Spleen (tissue), 11 donors: ENCODE data around the gene PARD6A. TPM values are rescaled to one million over a fixed set of nuclear protein-coding genes. Genes with fewer than 3 reads are reported as not detected.
"Not testable (repeated sequence)": the region's sequence is repeated elsewhere in the genome, so short reads cannot be mapped to it uniquely, and the experiment has no call there.

Experiments used
- DNase-seq: peaks from one replicate; pipeline ENCODE4 v3.0.0-alpha.2; 2020
- H3K27ac ChIP-seq, 8 donors: fragments of 200-600 bp; sonication (generic) in 7 of 8; 1 replicate in 4 of 8; 2 replicates in 4 of 8; pipeline versions ENCODE4 v1.5.0 to v1.8.0; 2016 to 2021; ENCODE audit warnings: inconsistent platforms in 4 of 8, mild to moderate bottlenecking in 4 of 8, moderate library complexity in 1 of 8
- H3K27me3 ChIP-seq, 7 donors: fragments of 200-600 bp; sonication (generic) in 6 of 7; replicated peaks in 1 of 7; 1 replicate in 4 of 7; 2 replicates in 3 of 7; pipeline versions ENCODE4 v1.5.0 to v1.8.0; 2016 to 2021; ENCODE audit warnings: inconsistent platforms in 3 of 7, mild to moderate bottlenecking in 1 of 7
- H3K36me3 ChIP-seq, 6 donors: fragments of 200-600 bp; sonication (generic) in 5 of 6; 1 replicate in 4 of 6; 2 replicates in 2 of 6; pipeline versions ENCODE4 v1.5.0 to v1.8.0; 2016 to 2021; ENCODE audit warnings: inconsistent platforms in 2 of 6
- H3K4me1 ChIP-seq, 6 donors: fragments of 200-600 bp; sonication (generic) in 5 of 6; 1 replicate in 3 of 6; 2 replicates in 3 of 6; pipeline versions ENCODE4 v1.5.0 to v1.8.0; 2016 to 2021; ENCODE audit warnings: inconsistent platforms in 3 of 6
- H3K4me3 ChIP-seq, 8 donors: fragments of 200-600 bp; sonication (generic) in 7 of 8; 1 replicate in 4 of 8; 2 replicates in 4 of 8; pipeline versions ENCODE4 v1.5.0 to v1.8.0; 2016 to 2021; ENCODE audit warnings: inconsistent platforms in 4 of 8, mild to moderate bottlenecking in 4 of 8, moderate library complexity in 2 of 8
- H3K9me3 ChIP-seq, 8 donors: fragments of 200-600 bp; sonication (generic) in 7 of 8; 1 replicate in 4 of 8; 2 replicates in 4 of 8; pipeline versions ENCODE4 v1.5.0 to v1.8.0; 2016 to 2021; ENCODE audit warnings: inconsistent platforms in 4 of 8
- CTCF ChIP-seq, 11 experiments: fragments of 200-600 bp in 7 of 11; fragments of 450-650 bp in 4 of 11; sonication (generic) in 4 of 11; IDR thresholded peaks in 8 of 11; conservative IDR thresholded peaks in 3 of 11; 1 replicate in 7 of 11; 2 replicates in 4 of 11; pipeline versions ENCODE4 v1.4.0 to v1.8.0; 2016 to 2021; ENCODE audit warnings: antibody characterized with exemption in 11 of 11, inconsistent platforms in 4 of 11, mild to moderate bottlenecking in 1 of 11
- POLR2A ChIP-seq, 3 donors: fragments of 450-650 bp; IDR thresholded peaks; one replicate each; pipeline ENCODE4 v1.5.1; 2017; ENCODE audit warnings: antibody characterized with exemption in 3 of 3, mild to moderate bottlenecking in 1 of 3
- POLR2AphosphoS5 ChIP-seq, 3 donors: sonication (generic); formaldehyde crosslinking; IDR thresholded peaks; one replicate each; pipeline ENCODE4 v1.5.1; 2017; ENCODE audit warnings: antibody characterized with exemption in 3 of 3
- WGBS, 5 donors: extraction: QIAGEN DNeasy Blood & Tissue Kit in 3 of 5; methylation state at CpG; one replicate each; pipeline versions ENCODE4 v1.1.5 to v1.1.7; 2013 to 2018; 5-methylcytosine and 5-hydroxymethylcytosine counted together
- intact Hi-C: fragments of 100-400 bp; cut with DNase I; formaldehyde crosslinking; loops from one replicate; pipeline ENCODE4 v1.15.0; 2023; ENCODE audit warnings: low total_unique reads
- polyA plus RNA-seq, 3 donors: library from polyadenylated mRNA; stranded (reverse); fragments of 200-250 nt; gene quantifications; one replicate each; pipeline ENCODE4 v1.2.1, GENCODE V29; 2013
- total RNA-seq, 7 donors: library from RNA; depleted of rRNA in 3 of 7; stranded (reverse); fragments of >200 nt in 3 of 7; fragmentation: NEBNext Ultra II Directional in 4 of 7; extraction: Animal tissue kit (Norgen Biotek cat#: 25700) in 4 of 7; gene quantifications; one replicate each; pipeline versions ENCODE4 v1.1.0 to v1.2.1, GENCODE V29; 2016 to 2021
- donor health status: healthy with polysubstance abuse.
- donor health status: DM: no; HTN: no; CAD: no; lungs with moderate emphysema.
- donor health status: DM: no; HTN: no; CAD: no.
- donor health status: Bipolar disorder and iron deficiency.
- donor health status: healthy.
- donor health status: DM: no; HTN: no; CAD: no.
- donor health status: DM: yes; HTN: yes; CAD: no.

Gene PARD6A
- total and polyA plus RNA-seq, 10 donors = 3.3 to 13.8 (median 6.7) TPM

GRCh38 chr16:67683767-67684166 is 23.0 kb downstream of the PARD6A start:
- Histone ChIP-seq H3K9me3 (no peaks in the 10 kb centered on the region), H3K27ac (peak overlapping the region; percentile 36 to 89 (median 81)), H3K4me3 (no peak overlapping the region), H3K4me1 (peaks cover 11 to 57% (median 30%) of the 10 kb centered on the region in 6 donors), H3K36me3 (peaks cover 0 to 60% (median 12%) of the 10 kb centered on the region in 6 donors), H3K27me3 (no peaks in the 10 kb centered on the region)
- no peak for DNase-seq
- no peak for TF ChIP-seq POLR2AphosphoS5 (IDR thresholded peaks at IDR 0.05)
- no peak for TF ChIP-seq POLR2A (IDR thresholded peaks at IDR 0.05)
- TF ChIP-seq CTCF (IDR thresholded peaks at IDR 0.05 in 8 of 11, conservative IDR thresholded peaks at IDR 0.05 in 3 of 11) = no peak
- intact Hi-C loops = no loop called here
- WGBS, 5 donors = 87 to 96% (median 87%) methylated on average over 4 of the region's 4 CpGs

- H3K27ac ChIP-seq = peak overlapping the region; percentile 32 to 89 (median 81)
- peak overlapping the region in 1 of 8 donors; percentile 18 for H3K4me3 ChIP-seq
- 68 to 73% (median 71%) methylated on average over 16 to 17 of the region's 17 CpGs for WGBS, 5 donors
- no peaks in the 10 kb centered on the region for H3K27me3 ChIP-seq
- no peaks in the 10 kb centered on the region for H3K9me3 ChIP-seq
- no peak for DNase-seq
- peaks cover 11 to 62% (median 30%) of the 10 kb centered on the region in 6 donors for H3K4me1 ChIP-seq
- peaks cover 0 to 48% (median 12%) of the 10 kb centered on the region in 6 donors for H3K36me3 ChIP-seq
- intact Hi-C loops = no loop called here
- TF ChIP-seq POLR2A (IDR thresholded peaks at IDR 0.05) = no peak
- TF ChIP-seq POLR2AphosphoS5 (IDR thresholded peaks at IDR 0.05) = no peak
- TF ChIP-seq CTCF (IDR thresholded peaks at IDR 0.05 in 8 of 11, conservative IDR thresholded peaks at IDR 0.05 in 3 of 11) = no peak
Observed at GRCh38 chr16:67685388-67686112, 24.8 kb downstream of the PARD6A start.

- WGBS, 5 donors = 83 to 94% (median 89%) methylated on average over 8 of the region's 8 CpGs
- Histone ChIP-seq H3K4me1 (peaks cover 0 to 58% (median 28%) of the 10 kb centered on the region in 6 donors), H3K27ac (peak overlapping the region in 3 of 8 donors; percentile 13 to 33 (median 18)), H3K36me3 (peaks cover 0 to 18% (median 4%) of the 10 kb centered on the region in 6 donors)
- H3K4me3 ChIP-seq, intact Hi-C loops, H3K27me3 ChIP-seq, H3K9me3 ChIP-seq: not testable (repeated sequence)
- DNase-seq = peak; percentile 58
Observed at GRCh38 chr16:67693517-67694285, 32.9 kb downstream of the PARD6A start.

- Histone ChIP-seq H3K9me3 (peaks cover 0 to 8% (median 7%) of the 10 kb centered on the region in 8 donors), H3K27me3 (no peaks in the 10 kb centered on the region), H3K4me1 (peaks cover 0 to 58% (median 28%) of the 10 kb centered on the region in 6 donors), H3K27ac (peak overlapping the region in 2 of 8 donors; percentile 18 to 33), H3K36me3 (peaks cover 0 to 26% (median 9%) of the 10 kb centered on the region in 6 donors), H3K4me3 (no peak overlapping the region)
- TF ChIP-seq POLR2AphosphoS5 (IDR thresholded peaks at IDR 0.05) (no peak), POLR2A (IDR thresholded peaks at IDR 0.05) (no peak), CTCF (IDR thresholded peaks at IDR 0.05 in 8 of 11, conservative IDR thresholded peaks at IDR 0.05 in 3 of 11) (no peak)
- WGBS, 5 donors = 61 to 80% (median 73%) methylated on average over 2 of the region's 2 CpGs
- no peak for DNase-seq
- intact Hi-C loops = no loop called here
Observed at GRCh38 chr16:67694611-67695010, 33.9 kb downstream of the PARD6A start.
